Body of pancreas (tissue), 4 donors: ENCODE measurements around the gene DUSP5.

Source experiments
- CTCF ChIP-seq, 7 experiments: fragments of 450-650 bp in 4 of 7; fragments of 200-600 bp in 3 of 7; sonication (generic) in 3 of 7; IDR thresholded peaks; one replicate each; pipeline ENCODE4 v1.5.1; 2016 to 2019; ENCODE audit warnings: antibody characterized with exemption in 7 of 7
- POLR2A ChIP-seq, 3 donors: fragments of 450-650 bp; IDR thresholded peaks; one replicate each; pipeline ENCODE4 v1.6.1; 2016; ENCODE audit warnings: antibody characterized with exemption in 3 of 3, mild to moderate bottlenecking in 2 of 3

- TF ChIP-seq CTCF (IDR thresholded peaks at IDR 0.05), result no peak
- TF ChIP-seq POLR2A (IDR thresholded peaks at IDR 0.05), result no peak
Measured at GRCh38 chr10:110528224-110528996, 30.7 kb downstream of the DUSP5 start.
